Measurements from ENCODE around the gene SLC7A10.
"Not testable (repeated sequence)": the region's sequence is repeated elsewhere in the genome, so short reads cannot be mapped to it uniquely, and the experiment has no call there.

The SLC7A10 gene

DNA sequence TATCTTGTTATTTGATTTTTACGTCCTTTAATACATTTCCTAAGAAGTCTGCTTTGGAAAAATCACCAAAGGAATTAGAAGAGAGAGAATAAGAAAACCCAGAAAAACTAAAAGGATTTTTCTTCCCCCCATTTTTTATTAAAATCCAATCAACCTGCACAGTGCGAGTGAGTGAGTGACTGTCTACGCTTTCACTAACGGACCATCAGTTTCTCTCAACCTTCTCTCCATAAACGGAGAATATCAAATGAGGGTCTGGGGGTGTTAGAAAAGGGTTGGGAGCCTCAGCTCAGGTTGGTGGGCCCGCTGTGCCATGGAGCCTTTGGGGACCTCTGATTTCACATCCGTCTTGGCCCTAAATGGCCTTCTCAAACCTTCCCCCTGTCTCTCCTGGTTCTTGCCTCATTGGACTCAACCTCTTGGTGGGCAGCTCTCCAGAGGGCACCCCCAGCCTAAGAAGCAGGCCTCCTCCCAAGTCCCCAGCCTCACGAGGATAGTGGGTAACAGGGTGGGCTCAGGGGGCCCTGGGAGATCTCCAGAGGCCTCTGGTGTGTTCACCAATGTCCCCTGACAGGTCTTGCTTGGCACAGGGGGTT lies 32.3 kb downstream of the SLC7A10 start:
- H3K4me3 ChIP-seq (ENCODE audit: control insufficient read depth, low read depth, low read length), result no peak overlapping the region
- TF ChIP-seq, protein P1, sequence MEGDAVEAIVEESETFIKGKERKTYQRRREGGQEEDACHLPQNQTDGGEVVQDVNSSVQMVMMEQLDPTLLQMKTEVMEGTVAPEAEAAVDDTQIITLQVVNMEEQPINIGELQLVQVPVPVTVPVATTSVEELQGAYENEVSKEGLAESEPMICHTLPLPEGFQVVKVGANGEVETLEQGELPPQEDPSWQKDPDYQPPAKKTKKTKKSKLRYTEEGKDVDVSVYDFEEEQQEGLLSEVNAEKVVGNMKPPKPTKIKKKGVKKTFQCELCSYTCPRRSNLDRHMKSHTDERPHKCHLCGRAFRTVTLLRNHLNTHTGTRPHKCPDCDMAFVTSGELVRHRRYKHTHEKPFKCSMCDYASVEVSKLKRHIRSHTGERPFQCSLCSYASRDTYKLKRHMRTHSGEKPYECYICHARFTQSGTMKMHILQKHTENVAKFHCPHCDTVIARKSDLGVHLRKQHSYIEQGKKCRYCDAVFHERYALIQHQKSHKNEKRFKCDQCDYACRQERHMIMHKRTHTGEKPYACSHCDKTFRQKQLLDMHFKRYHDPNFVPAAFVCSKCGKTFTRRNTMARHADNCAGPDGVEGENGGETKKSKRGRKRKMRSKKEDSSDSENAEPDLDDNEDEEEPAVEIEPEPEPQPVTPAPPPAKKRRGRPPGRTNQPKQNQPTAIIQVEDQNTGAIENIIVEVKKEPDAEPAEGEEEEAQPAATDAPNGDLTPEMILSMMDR (IDR thresholded peaks at IDR 0.05; ENCODE audit: control insufficient read depth, insufficient read depth, low read depth, low read length, missing control alignments), result no peak
- DNase-seq (ENCODE audit: low read depth), result no peak

DNA sequence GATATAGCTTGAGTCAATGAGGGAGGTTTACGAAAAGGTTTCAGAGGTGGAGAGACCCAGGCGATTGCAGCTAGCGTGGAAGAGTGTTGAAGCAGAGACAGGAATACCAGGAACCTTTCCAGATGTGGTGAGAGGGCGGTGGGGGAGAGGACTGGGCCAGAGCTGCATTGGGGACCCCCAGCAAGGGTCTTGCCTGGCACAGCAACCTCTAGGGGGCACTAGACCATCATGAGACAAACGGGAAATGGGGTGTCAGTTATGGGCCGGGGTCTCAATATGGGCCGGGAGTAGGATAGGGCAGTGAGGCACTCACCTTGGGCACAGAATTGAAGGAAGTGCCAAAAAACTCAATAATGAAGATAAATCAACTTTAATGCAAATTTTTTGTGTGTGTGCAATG lies 33.6 kb downstream of the SLC7A10 start:
- H3K4me3 ChIP-seq (ENCODE audit: control insufficient read depth, low read depth, low read length), result no peak overlapping the region
- DNase-seq (ENCODE audit: low read depth), result no peak

DNA sequence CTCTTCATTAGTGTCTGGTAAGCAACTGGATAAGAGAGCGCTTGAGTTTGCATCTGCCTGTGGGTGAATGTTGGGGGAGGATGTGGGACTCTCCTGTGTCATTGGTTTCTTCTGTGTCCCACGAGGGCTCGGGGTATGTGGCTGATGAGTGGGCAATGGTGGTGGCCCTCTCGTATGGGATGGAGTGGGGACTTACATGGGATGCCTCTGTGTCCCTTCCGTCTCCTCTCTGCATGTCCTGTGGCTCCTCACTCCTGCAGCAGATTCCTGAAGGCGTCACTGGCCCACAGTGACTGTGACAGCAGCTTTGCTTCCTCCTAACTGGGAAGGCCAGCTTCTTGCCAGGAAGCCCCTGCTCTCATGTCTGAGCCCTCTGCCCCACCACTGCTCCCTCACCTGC lies 34.1 kb downstream of the SLC7A10 start:
- TF ChIP-seq, protein P1 (IDR thresholded peaks at IDR 0.05; ENCODE audit: control insufficient read depth, insufficient read depth, low read depth, low read length, missing control alignments), result no peak
- no peak overlapping the region for H3K4me3 ChIP-seq (ENCODE audit: control insufficient read depth, low read depth, low read length)
- no peak for DNase-seq (ENCODE audit: low read depth)

More for the DNA sequence above, 33.6 kb downstream of the SLC7A10 start:
- TF ChIP-seq, protein P1 (IDR thresholded peaks at IDR 0.05; ENCODE audit: control insufficient read depth, insufficient read depth, low read depth, low read length, missing control alignments), result no peak

DNA sequence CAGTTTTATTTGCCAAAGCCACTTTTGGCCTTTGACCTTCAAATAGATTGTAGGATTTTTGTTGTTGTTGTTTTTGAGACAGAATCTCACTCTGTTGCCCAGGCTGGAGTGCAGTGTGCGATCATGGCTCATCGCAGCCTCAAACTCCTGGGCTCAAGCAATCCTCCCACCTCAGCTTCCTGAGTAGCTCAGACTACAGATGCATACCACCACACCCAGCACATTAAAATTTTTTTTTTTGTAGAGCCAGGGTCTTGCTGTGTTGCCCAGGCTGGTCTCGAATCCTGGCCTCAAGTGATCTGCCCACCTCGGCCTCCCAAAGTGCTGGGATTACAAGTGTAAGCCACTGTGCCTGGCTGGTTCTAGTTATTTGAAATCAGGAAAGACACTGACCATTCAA lies 34.6 kb downstream of the SLC7A10 start:
- not testable (repeated sequence) for DNase-seq (ENCODE audit: low read depth); H3K4me3 ChIP-seq (ENCODE audit: control insufficient read depth, low read depth, low read length)

DNA sequence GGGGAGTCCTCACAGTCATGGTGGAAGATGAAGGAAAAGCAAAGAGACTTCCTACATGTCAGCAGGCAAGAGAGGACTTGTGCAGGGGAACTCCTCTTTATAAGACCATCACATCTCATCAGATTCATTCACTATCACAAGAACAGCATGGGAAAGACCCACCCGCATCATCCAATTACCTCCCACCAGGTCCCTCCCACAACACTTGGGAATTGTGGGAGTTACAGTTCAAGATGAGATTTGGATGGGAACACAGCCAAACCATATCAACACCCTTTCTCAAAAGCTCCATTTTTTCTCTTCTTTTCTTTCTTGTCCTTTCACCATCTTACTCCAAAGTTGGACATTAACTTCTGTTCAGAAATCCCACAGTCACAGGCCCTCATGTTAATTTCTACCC lies 36.2 kb downstream of the SLC7A10 start:
- TF ChIP-seq, protein P1 (IDR thresholded peaks at IDR 0.05; ENCODE audit: control insufficient read depth, insufficient read depth, low read depth, low read length, missing control alignments), result no peak
- no peak for DNase-seq (ENCODE audit: low read depth)
- H3K4me3 ChIP-seq (ENCODE audit: control insufficient read depth, low read depth, low read length), result no peak overlapping the region

DNA sequence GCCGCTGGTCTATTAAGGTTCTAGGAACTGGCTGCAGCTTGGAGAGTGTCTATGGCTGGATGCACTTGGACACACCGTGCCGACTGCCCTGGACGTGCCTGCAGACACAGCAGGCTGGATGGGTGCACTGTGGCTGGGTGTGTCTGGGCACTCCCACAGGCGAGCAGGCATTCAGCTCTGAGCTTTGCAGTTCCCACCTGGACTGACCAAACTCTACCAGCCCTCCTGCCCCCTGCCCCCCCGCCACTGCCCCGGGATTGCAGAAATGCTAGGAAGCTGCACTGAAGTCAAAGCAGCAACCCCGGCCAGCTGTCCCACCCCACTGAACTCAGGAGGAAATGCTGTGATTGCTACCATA lies 38.5 kb downstream of the SLC7A10 start:
- TF ChIP-seq, protein P1 (IDR thresholded peaks at IDR 0.05; ENCODE audit: control insufficient read depth, insufficient read depth, low read depth, low read length, missing control alignments), result no peak
- DNase-seq (ENCODE audit: low read depth), result no peak
- H3K4me3 ChIP-seq (ENCODE audit: control insufficient read depth, low read depth, low read length), result no peak overlapping the region

DNA sequence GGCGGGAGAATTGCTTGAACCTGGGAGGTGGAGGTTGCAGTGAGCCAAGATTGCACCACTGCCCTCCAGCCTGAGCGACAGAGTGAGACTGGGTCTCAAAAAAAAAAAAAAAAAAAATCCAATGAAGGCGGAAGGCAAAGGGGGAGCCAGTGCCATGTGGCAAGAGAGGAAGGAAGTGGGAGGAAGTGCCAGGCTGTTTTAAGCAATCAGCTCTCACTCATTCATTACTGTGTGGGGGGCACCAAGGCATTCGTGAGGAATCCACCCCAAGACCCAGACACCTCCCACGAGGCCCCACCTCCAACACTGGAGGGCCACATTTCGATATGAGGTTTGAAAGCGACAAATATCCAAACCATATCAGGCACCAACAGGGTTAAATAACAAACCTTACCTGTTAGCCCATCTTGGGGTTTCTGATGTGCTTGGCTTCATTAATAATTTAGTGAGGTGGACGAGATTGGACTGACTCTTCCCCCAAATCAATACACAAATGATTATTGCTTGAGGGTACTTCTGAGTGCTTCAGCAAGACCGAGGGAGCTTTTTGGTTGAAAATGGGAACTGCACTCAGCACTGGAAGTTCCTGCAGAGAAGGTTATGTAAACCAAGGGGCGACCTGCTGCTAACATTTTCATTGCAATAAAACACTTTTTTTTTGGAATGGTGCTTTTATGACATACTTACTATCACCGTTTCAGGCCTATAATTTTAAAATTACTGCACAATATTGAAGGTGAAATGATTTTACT lies 39.0 kb downstream of the SLC7A10 start:
- TF ChIP-seq, protein P1 (IDR thresholded peaks at IDR 0.05; ENCODE audit: control insufficient read depth, insufficient read depth, low read depth, low read length, missing control alignments), result no peak
- no peak for DNase-seq (ENCODE audit: low read depth)
- no peak overlapping the region for H3K4me3 ChIP-seq (ENCODE audit: control insufficient read depth, low read depth, low read length)

Data from AG09309 (cell line).